Smooth muscle cell (in vitro differentiated cells): Measurements from ENCODE around the gene ZNF554. TPM values are rescaled to one million over a fixed set of nuclear protein-coding genes. Genes with fewer than 3 reads are reported as not detected.

Experiments used
- DNase-seq: peaks from one replicate; lab custom pipeline; 2025; ENCODE audit not compliant: unreplicated experiment; lab: John Stamatoyannopoulos, UW
- H2AFZ ChIP-seq: fragments of 200-600 bp; sonication (generic); 2 replicates; pipeline ENCODE4 v1.6.0; 2016; ENCODE audit warnings: antibody characterized with exemption, low read depth, mild to moderate bottlenecking
- H3F3A ChIP-seq: fragments of 200-600 bp; sonication (generic); 2 replicates; pipeline ENCODE4 v1.6.0; 2017; ENCODE audit warnings: antibody characterized with exemption, low read depth
- H3K27ac ChIP-seq: fragments of 200-600 bp; sonication (generic); 2 replicates; pipeline ENCODE4 v1.5.1; 2016; ENCODE audit warnings: low read depth, mild to moderate bottlenecking
- H3K27me3 ChIP-seq: fragments of 200-600 bp; sonication (generic); 2 replicates; pipeline ENCODE4 v1.6.1; 2016; ENCODE audit warnings: low read depth, mild to moderate bottlenecking
- H3K36me3 ChIP-seq: fragments of 200-600 bp; sonication (generic); 2 replicates; pipeline ENCODE4 v1.5.1; 2016; ENCODE audit warnings: low read depth
- H3K4me1 ChIP-seq: fragments of 200-600 bp; sonication (generic); 2 replicates; pipeline ENCODE4 v1.5.1; 2016; ENCODE audit warnings: low read depth
- H3K4me2 ChIP-seq: fragments of 200-600 bp; sonication (generic); 2 replicates; pipeline ENCODE4 v1.6.0; 2016; ENCODE audit warnings: mild to moderate bottlenecking
- H3K4me3 ChIP-seq: fragments of 200-600 bp; sonication (generic); 2 replicates; pipeline ENCODE4 v1.5.1; 2016; ENCODE audit warnings: mild to moderate bottlenecking
- H3K79me2 ChIP-seq: fragments of 200-600 bp; sonication (generic); 2 replicates; pipeline ENCODE4 v1.6.0; 2016; ENCODE audit warnings: low read depth, mild to moderate bottlenecking
- H3K9ac ChIP-seq: fragments of 200-600 bp; sonication (generic); 2 replicates; pipeline ENCODE4 v1.6.0; 2016; ENCODE audit warnings: low read depth
- H3K9me3 ChIP-seq: fragments of 200-600 bp; sonication (generic); replicated peaks from 2 replicates; pipeline ENCODE4 v1.5.1; 2016; ENCODE audit warnings: low read depth
- H4K20me1 ChIP-seq: fragments of 200-600 bp; sonication (generic); 2 replicates; pipeline ENCODE4 v1.6.0; 2016; ENCODE audit warnings: low read depth
- CTCF ChIP-seq: fragments of 200-600 bp; sonication (generic); IDR thresholded peaks from 2 replicates; pipeline ENCODE4 v1.5.1; 2017; ENCODE audit warnings: borderline replicate concordance, mild to moderate bottlenecking, antibody characterized with exemption; ENCODE audit not compliant: insufficient read depth, poor library complexity, severe bottlenecking
- WGBS: methylation state at CpG from one replicate; pipeline ENCODE4 v1.1.7; 2016; ENCODE audit warnings: low lambda C conversion rate; 5-methylcytosine and 5-hydroxymethylcytosine counted together
- polyA plus RNA-seq: library from polyadenylated mRNA; unstranded; fragments of >200 nt; fragmentation: Nextera tagmentation; extraction: Ambion mirVana; gene quantifications from 2 replicates; pipeline ENCODE4 v1.2.1, GENCODE V29; 2016
- total RNA-seq: library from RNA; depleted of rRNA; stranded (reverse); fragments of >200 nt; gene quantifications from 2 replicates; pipeline ENCODE4 v1.2.3, GENCODE V29; 2014

ZNF554 gene
- total and polyA plus RNA-seq, 2 experiments from 2014 or later = 2.3 to 4.8 TPM

- Histone ChIP-seq H3K4me1 (no peaks in the 10 kb centered on the region), H3K79me2 (peaks cover 37% of the 10 kb centered on the region), H3K27ac (no peak overlapping the region), H3K9me3 (peaks cover 56% of the 10 kb centered on the region), H3K36me3 (peaks cover 59% of the 10 kb centered on the region), H3F3A (peaks cover 16% of the 10 kb centered on the region), H3K9ac (no peak overlapping the region), H4K20me1 (no peaks in the 10 kb centered on the region), H3K4me2 (no peak overlapping the region), H3K4me3 (no peak overlapping the region), H3K27me3 (no peaks in the 10 kb centered on the region), H2AFZ (no peak overlapping the region)
- no peak for DNase-seq
- TF ChIP-seq CTCF = no peak
- WGBS = 99% methylated on average over 3 of the region's 3 CpGs
Observed at GRCh38 chr19:2850256-2850925, 30.7 kb downstream of the ZNF554 start.

GRCh38 chr19:2852598-2852997 lies 32.9 kb downstream of the ZNF554 start:
- Histone ChIP-seq H3K9ac (no peak overlapping the region), H3F3A (peaks cover 16% of the 10 kb centered on the region), H3K27me3 (no peaks in the 10 kb centered on the region), H3K9me3 (peaks cover 69% of the 10 kb centered on the region), H3K4me3 (no peak overlapping the region), H3K4me1 (no peaks in the 10 kb centered on the region), H3K4me2 (no peak overlapping the region), H3K27ac (no peak overlapping the region), H3K79me2 (peaks cover 17% of the 10 kb centered on the region), H3K36me3 (peaks cover 61% of the 10 kb centered on the region), H4K20me1 (no peaks in the 10 kb centered on the region), H2AFZ (no peak overlapping the region)
- WGBS = over 99% methylated on average over 10 of the region's 10 CpGs
- no peak for TF ChIP-seq CTCF
- no peak for DNase-seq

GRCh38 chr19:2853015-2853606 lies 33.4 kb downstream of the ZNF554 start:
- no peak overlapping the region for H3K9ac ChIP-seq
- no peak for DNase-seq
- H2AFZ ChIP-seq = no peak overlapping the region
- H3K4me3 ChIP-seq = peak overlapping the region; percentile 18
- H3K36me3 ChIP-seq = peaks cover 61% of the 10 kb centered on the region
- H4K20me1 ChIP-seq = no peaks in the 10 kb centered on the region
- H3K79me2 ChIP-seq = peaks cover 11% of the 10 kb centered on the region
- no peaks in the 10 kb centered on the region for H3K4me1 ChIP-seq
- no peaks in the 10 kb centered on the region for H3K27me3 ChIP-seq
- no peak for TF ChIP-seq CTCF
- peaks cover 72% of the 10 kb centered on the region for H3K9me3 ChIP-seq
- WGBS = 98% methylated on average over 11 of the region's 11 CpGs
- H3K4me2 ChIP-seq = no peak overlapping the region
- H3F3A ChIP-seq = peaks cover 16% of the 10 kb centered on the region
- no peak overlapping the region for H3K27ac ChIP-seq
